Esophagus muscularis mucosa (tissue), 4 donors: ENCODE measurements around the gene RNLS.

Experiments
- EP300 ChIP-seq: sonication (generic); formaldehyde crosslinking; IDR thresholded peaks from one replicate; pipeline ENCODE4 v1.6.1; 2017; ENCODE audit warnings: antibody characterized with exemption
- POLR2A ChIP-seq: fragments of 450-650 bp; IDR thresholded peaks from one replicate; pipeline ENCODE4 v1.6.1; 2017; ENCODE audit warnings: antibody characterized with exemption, moderate library complexity, mild to moderate bottlenecking, low read depth
- POLR2AphosphoS5 ChIP-seq, 2 donors: sonication (generic); formaldehyde crosslinking; IDR thresholded peaks; one replicate each; pipeline ENCODE4 v1.6.1; 2017; ENCODE audit warnings: antibody characterized with exemption in 2 of 2
- TF ChIP-seq, protein P1 (sequence below), 3 experiments: fragments of 200-600 bp in 2 of 3; fragments of 450-650 bp in 1 of 3; sonication (generic) in 2 of 3; IDR thresholded peaks; one replicate each; pipeline ENCODE4 v1.5.1; 2017 to 2019; ENCODE audit warnings: antibody characterized with exemption in 3 of 3, mild to moderate bottlenecking in 2 of 3, moderate library complexity in 1 of 3

DNA sequence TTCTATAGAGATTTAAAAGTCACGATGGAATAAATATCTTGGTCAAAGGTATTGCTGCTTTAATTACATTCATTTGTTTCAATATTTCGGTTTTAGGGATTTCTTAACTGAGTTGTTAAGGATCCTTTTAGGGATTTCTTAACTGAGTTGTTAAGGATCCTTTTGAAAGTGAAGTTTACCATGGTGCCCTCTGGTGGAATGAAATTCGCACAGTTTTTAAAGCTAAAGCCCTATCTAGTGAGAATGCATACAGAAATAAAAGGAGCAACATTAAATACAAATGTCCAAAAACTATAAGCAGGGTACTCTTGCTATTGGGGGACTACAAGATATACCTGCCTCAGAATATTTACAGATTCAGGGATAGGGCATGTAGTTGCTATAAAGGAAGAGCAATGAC is 193.7 kb downstream of the RNLS start:
- TF ChIP-seq POLR2A (no peak), EP300 (no peak), POLR2AphosphoS5 (IDR thresholded peaks at IDR 0.05) (no peak)
- TF ChIP-seq, protein P1, sequence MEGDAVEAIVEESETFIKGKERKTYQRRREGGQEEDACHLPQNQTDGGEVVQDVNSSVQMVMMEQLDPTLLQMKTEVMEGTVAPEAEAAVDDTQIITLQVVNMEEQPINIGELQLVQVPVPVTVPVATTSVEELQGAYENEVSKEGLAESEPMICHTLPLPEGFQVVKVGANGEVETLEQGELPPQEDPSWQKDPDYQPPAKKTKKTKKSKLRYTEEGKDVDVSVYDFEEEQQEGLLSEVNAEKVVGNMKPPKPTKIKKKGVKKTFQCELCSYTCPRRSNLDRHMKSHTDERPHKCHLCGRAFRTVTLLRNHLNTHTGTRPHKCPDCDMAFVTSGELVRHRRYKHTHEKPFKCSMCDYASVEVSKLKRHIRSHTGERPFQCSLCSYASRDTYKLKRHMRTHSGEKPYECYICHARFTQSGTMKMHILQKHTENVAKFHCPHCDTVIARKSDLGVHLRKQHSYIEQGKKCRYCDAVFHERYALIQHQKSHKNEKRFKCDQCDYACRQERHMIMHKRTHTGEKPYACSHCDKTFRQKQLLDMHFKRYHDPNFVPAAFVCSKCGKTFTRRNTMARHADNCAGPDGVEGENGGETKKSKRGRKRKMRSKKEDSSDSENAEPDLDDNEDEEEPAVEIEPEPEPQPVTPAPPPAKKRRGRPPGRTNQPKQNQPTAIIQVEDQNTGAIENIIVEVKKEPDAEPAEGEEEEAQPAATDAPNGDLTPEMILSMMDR (IDR thresholded peaks at IDR 0.05): peak; percentile 45 to 67 (median 56)
